SU-DHL-6 (cell line): ENCODE results near the gene IL3.

Source experiments
- H2AFZ ChIP-seq: fragments of 200-600 bp; sonication (generic); 2 replicates; pipeline ENCODE4 v1.6.1; 2014; ENCODE audit warnings: low read depth, mild to moderate bottlenecking, moderate library complexity, mixed read lengths, antibody characterized with exemption, low read length; ENCODE audit not compliant: severe bottlenecking
- H3F3A ChIP-seq: fragments of 200-600 bp; shearing (Covaris generic); 2 replicates; pipeline ENCODE4 v1.6.0; 2016; ENCODE audit warnings: antibody characterized with exemption, mild to moderate bottlenecking; ENCODE audit not compliant: insufficient read depth
- H3K27ac ChIP-seq: fragments of 200-600 bp; sonication (generic); 2 replicates; pipeline ENCODE4 v1.5.1; 2016; ENCODE audit warnings: low read depth, mild to moderate bottlenecking, low read length, moderate library complexity, mixed read lengths
- H3K27me3 ChIP-seq: fragments of 200-600 bp; sonication (generic), shearing (Covaris generic); 2 replicates; pipeline ENCODE4 v1.6.0; 2014; ENCODE audit warnings: mild to moderate bottlenecking, low read length
- H3K36me3 ChIP-seq: fragments of 200-600 bp; sonication (generic); 2 replicates; pipeline ENCODE4 v1.6.1; 2014; ENCODE audit warnings: mild to moderate bottlenecking, low read length, mixed read lengths
- H3K4me2 ChIP-seq: fragments of 300-600, 200-600 bp; shearing (Covaris generic), sonication (generic); 2 replicates; pipeline ENCODE4 v1.6.0; 2014; ENCODE audit warnings: low read length, low read depth, mild to moderate bottlenecking; ENCODE audit not compliant: poor library complexity, severe bottlenecking
- H3K4me3 ChIP-seq: fragments of 200-600 bp; sonication (generic); 2 replicates; pipeline ENCODE4 v1.5.1; 2014; ENCODE audit warnings: antibody characterized with exemption, low read length, mild to moderate bottlenecking, mixed read lengths; ENCODE audit not compliant: insufficient read depth, poor library complexity, severe bottlenecking
- H3K79me2 ChIP-seq: fragments of 200-600 bp; sonication (generic); 2 replicates; pipeline ENCODE4 v1.6.1; 2014; ENCODE audit warnings: mild to moderate bottlenecking, low read length, moderate library complexity; ENCODE audit not compliant: insufficient read depth
- H3K9ac ChIP-seq: fragments of 200-600 bp; sonication (generic); 2 replicates; pipeline ENCODE4 v1.7.0; 2014; ENCODE audit warnings: mild to moderate bottlenecking, low read length
- H3K9me2 ChIP-seq: fragments of 200-600 bp; sonication (generic); replicated peaks from 2 replicates; pipeline ENCODE4 v1.6.1; 2014; ENCODE audit warnings: low read length; ENCODE audit not compliant: insufficient read depth
- H3K9me3 ChIP-seq: fragments of 200-600 bp; sonication (generic); 2 replicates; pipeline ENCODE4 v1.6.1; 2014; ENCODE audit warnings: low read length, mixed read lengths; ENCODE audit not compliant: insufficient read depth
- H4K20me1 ChIP-seq: fragments of 200-600 bp; sonication (generic); 2 replicates; pipeline ENCODE4 v1.6.1; 2014; ENCODE audit warnings: low read depth, mild to moderate bottlenecking, antibody characterized with exemption, low read length, moderate library complexity, mixed read lengths
- CTCF ChIP-seq: fragments of 200-600 bp; sonication (generic); IDR thresholded peaks from one replicate; pipeline ENCODE4 v1.5.1; 2017; ENCODE audit warnings: antibody characterized with exemption, mild to moderate bottlenecking, low read length, moderate library complexity; ENCODE audit not compliant: insufficient read depth, poor library complexity, severe bottlenecking
- EZH2phosphoT487 ChIP-seq: fragments of 200-600 bp; sonication (generic), shearing (Covaris generic); conservative IDR thresholded peaks from 2 replicates; pipeline ENCODE4 v1.6.1; 2018; ENCODE audit warnings: mild to moderate bottlenecking, antibody characterized with exemption, low read length, moderate library complexity, mixed read lengths

The IL3 gene

GRCh38 chr5:132037353-132037752, 23.1 kb upstream of the IL3 start:
- TF ChIP-seq CTCF = no peak
- no peak for TF ChIP-seq EZH2phosphoT487
- no peak overlapping the region for H3K27ac ChIP-seq

GRCh38 chr5:132044207-132044606, 16.2 kb upstream of the IL3 start:
- H4K20me1 ChIP-seq = no peaks in the 10 kb centered on the region
- no peak overlapping the region for H3K9ac ChIP-seq
- H2AFZ ChIP-seq = no peak overlapping the region
- no peaks in the 10 kb centered on the region for H3K9me2 ChIP-seq
- no peak for TF ChIP-seq CTCF
- no peak for TF ChIP-seq EZH2phosphoT487
- H3K27ac ChIP-seq = no peak overlapping the region
- no peaks in the 10 kb centered on the region for H3K36me3 ChIP-seq
- no peaks in the 10 kb centered on the region for H3K79me2 ChIP-seq
- H3F3A ChIP-seq = no peaks in the 10 kb centered on the region
- H3K9me3 ChIP-seq = no peaks in the 10 kb centered on the region
- H3K4me3 ChIP-seq = no peak overlapping the region
- H3K27me3 ChIP-seq = no peaks in the 10 kb centered on the region
- no peak overlapping the region for H3K4me2 ChIP-seq

More at GRCh38 chr5:132037353-132037752, 23.1 kb upstream of the IL3 start:
- Histone ChIP-seq H3K9ac (no peak overlapping the region), H3K9me3 (no peaks in the 10 kb centered on the region), H2AFZ (no peak overlapping the region), H3K4me2 (no peak overlapping the region), H4K20me1 (no peaks in the 10 kb centered on the region), H3F3A (no peaks in the 10 kb centered on the region), H3K27me3 (no peaks in the 10 kb centered on the region; the same call in 1 of the 2 replicates), H3K9me2 (no peaks in the 10 kb centered on the region), H3K79me2 (no peaks in the 10 kb centered on the region), H3K36me3 (no peaks in the 10 kb centered on the region), H3K4me3 (no peak overlapping the region)

GRCh38 chr5:132046880-132047299, 13.6 kb upstream of the IL3 start:
- H3K27me3 ChIP-seq = no peaks in the 10 kb centered on the region
- no peak overlapping the region for H3K4me2 ChIP-seq
- H3K9me3 ChIP-seq = no peaks in the 10 kb centered on the region
- no peak overlapping the region for H2AFZ ChIP-seq
- H3F3A ChIP-seq = no peaks in the 10 kb centered on the region
- H3K9me2 ChIP-seq = no peaks in the 10 kb centered on the region
- H3K36me3 ChIP-seq = no peaks in the 10 kb centered on the region
- H3K4me3 ChIP-seq = no peak overlapping the region
- H3K9ac ChIP-seq = no peak overlapping the region
- TF ChIP-seq CTCF (no peak), EZH2phosphoT487 (no peak)
- H3K27ac ChIP-seq = no peak overlapping the region
- H4K20me1 ChIP-seq = no peaks in the 10 kb centered on the region
- H3K79me2 ChIP-seq = no peaks in the 10 kb centered on the region
